AG09309 (cell line): ENCODE data around the gene LIN37.
A peak's percentile ranks its signal among the peaks of the same experiment; 100 is the strongest.
"Not testable (repeated sequence)": the region's sequence is repeated elsewhere in the genome, so short reads cannot be mapped to it uniquely, and the experiment has no call there.

Experiments
- DNase-seq: peaks from one replicate; pipeline ENCODE4 v3.0.0-alpha.2; 2010; ENCODE audit warnings: low read depth
- H3K4me3 ChIP-seq: 2 replicates; pipeline ENCODE4 v1.5.1; 2011; ENCODE audit warnings: mild to moderate bottlenecking, low read depth, low read length, moderate library complexity; ENCODE audit not compliant: control insufficient read depth
- CTCF ChIP-seq: IDR thresholded peaks from 2 replicates; pipeline ENCODE4 v1.5.1; 2011; ENCODE audit warnings: mild to moderate bottlenecking, low read depth, low read length, inconsistent platforms; ENCODE audit not compliant: insufficient read depth, control insufficient read depth; ENCODE audit errors: missing control alignments

The LIN37 gene

DNA sequence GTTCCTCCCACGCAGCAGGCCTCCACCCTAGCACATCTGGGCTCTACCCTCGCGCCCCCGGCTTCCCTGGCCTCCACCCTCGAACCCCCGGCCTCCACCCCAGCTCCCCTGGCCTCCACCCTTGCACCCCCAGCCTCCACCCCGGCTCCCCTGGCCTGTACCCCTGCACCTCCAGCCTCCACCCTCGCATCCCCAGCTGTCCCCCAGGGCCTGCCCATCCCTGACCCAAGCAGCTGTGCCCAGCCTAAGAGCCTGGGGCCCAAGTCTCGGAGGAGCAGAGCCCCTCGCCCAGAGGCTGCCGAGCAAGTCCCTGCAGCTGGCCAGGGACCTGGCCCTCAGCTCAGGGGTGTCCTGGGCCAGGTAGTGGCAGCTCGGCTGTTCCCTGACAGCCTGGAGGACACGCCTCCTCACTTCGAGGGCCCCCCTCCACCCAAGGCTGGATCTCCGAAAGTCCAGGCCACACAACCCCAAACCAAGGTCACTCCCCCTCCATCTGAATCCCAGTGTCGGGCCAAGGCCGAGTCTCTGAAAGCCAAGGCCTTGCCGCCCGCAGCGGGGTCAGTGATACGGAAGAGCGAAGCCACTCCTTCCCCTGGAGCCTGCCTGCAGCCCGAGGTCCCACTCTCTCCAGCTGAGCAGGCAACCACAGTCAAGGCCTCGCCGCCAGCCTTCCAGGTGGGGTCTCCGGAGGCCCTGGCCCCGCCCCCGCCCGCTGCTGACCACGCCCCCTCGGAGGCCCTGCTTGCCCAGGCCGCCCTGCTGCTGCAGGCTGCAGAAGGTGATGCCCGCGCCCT is 19.1 kb downstream of the LIN37 start:
- TF ChIP-seq CTCF, result no peak
- DNase-seq, result no peak
- H3K4me3 ChIP-seq, result no peak overlapping the region

- H3K4me3 ChIP-seq, result no peak overlapping the region
- no peak for DNase-seq
- TF ChIP-seq CTCF, result no peak
Observed at GRCh38 chr19:35768082-35768421, 19.7 kb downstream of the LIN37 start.

DNA sequence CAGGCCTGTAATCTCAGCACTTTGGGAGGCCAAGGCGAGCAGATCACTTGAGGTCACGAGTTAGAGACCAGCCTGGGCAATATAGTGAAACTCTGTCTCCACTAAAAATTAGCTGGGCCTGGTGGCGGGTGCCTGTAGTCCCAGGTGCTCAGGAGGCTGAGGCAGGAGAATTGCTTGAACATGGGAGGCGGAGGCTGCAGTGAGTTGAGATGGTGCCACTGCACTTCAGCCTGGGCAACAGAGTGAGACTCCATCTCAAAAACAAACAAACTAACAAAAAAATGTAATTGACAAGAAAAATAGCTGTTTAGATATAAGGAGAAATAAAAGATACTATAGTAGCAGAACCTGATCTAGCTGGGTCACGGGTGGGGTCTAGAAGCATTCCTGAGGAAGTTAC is 24.0 kb downstream of the LIN37 start:
- H3K4me3 ChIP-seq, DNase-seq: not testable (repeated sequence)

- H3K4me3 ChIP-seq, result no peak overlapping the region
- TF ChIP-seq CTCF, result no peak
- DNase-seq, result no peak
Observed at GRCh38 chr19:35773020-35773806, 24.8 kb downstream of the LIN37 start.

DNA sequence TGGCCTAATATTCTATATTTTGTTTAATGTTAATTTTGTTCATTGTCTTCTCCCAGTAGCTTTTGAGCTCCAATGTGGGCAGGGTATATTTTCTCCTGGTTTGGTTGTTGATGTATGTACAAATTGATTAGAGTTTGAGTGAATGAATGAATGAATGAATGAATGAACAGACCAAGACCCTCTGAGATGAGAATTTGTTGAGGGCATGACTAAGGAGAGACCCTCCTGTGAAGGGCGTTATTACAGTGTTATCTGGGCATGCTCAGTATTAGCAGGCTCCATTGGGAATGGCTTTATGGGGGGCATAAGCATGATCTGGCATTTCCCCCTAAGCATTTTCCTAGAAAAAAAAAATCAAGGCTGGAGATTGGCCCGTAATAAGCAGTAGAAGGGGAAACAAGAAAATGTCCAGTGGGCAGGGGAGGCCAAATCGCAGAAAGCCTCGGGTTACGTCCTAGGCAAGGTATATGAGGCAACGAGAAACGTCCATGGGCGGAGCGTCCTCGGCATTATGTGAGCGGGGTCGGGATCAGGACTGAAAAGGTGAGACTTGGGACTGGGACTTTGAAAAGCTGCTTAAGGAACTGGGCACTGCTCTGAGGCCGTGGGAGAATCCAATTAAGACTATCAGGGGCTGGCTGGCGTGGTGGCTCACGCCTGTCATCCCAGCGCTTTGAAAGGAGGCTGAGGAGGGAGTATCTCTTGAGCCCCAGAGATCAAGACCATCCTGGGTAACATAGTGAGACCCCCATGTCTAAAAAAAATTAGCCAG is 26.1 kb downstream of the LIN37 start:
- no peak for DNase-seq
- H3K4me3 ChIP-seq, result no peak overlapping the region
- no peak for TF ChIP-seq CTCF

GRCh38 chr19:35775046-35775297 is 26.6 kb downstream of the LIN37 start:
- DNase-seq, result no peak
- TF ChIP-seq CTCF, result no peak
- H3K4me3 ChIP-seq, result peak overlapping the region; percentile 2

- TF ChIP-seq CTCF, result no peak
- peak; percentile 67 for DNase-seq
- peak within 1 kb of the TSS; percentile 97 for H3K4me3 ChIP-seq
Observed at GRCh38 chr19:35775298-35776101, 27.1 kb downstream of the LIN37 start, which contains the start of gene ARHGAP33. TSS of gene ARHGAP33 (plus strand) at chr19:35775564. CDS start at chr19:35775659, 95 bp downstream.
